Esophagus squamous epithelium (tissue), 5 donors: ENCODE measurements around the gene DRD2. TPM values are rescaled to one million over a fixed set of nuclear protein-coding genes. Genes with fewer than 3 reads are reported as not detected.

Experiments used
- DNase-seq: peaks from one replicate; lab custom pipeline; 2025; lab: John Stamatoyannopoulos, UW
- H3K27ac ChIP-seq, 4 donors: fragments of 200-600 bp; sonication (generic); one replicate each; pipeline ENCODE4 v1.5.1; 2016 to 2019; ENCODE audit warnings: mild to moderate bottlenecking in 1 of 4
- H3K27me3 ChIP-seq, 4 donors: fragments of 200-600 bp; sonication (generic); 1 replicate in 3 of 4; 2 replicates in 1 of 4; pipeline versions ENCODE4 v1.5.1 to v1.6.0; 2017 to 2021; ENCODE audit warnings: antibody characterized with exemption in 1 of 4
- H3K36me3 ChIP-seq, 3 donors: fragments of 200-600 bp; sonication (generic); one replicate each; pipeline ENCODE4 v1.5.1; 2016 to 2019
- H3K4me1 ChIP-seq, 3 donors: fragments of 200-600 bp; sonication (generic); one replicate each; pipeline ENCODE4 v1.5.1; 2017 to 2019
- H3K4me3 ChIP-seq, 4 donors: fragments of 200-600 bp; sonication (generic); 1 replicate in 3 of 4; 2 replicates in 1 of 4; pipeline ENCODE4 v1.5.1; 2016 to 2019; ENCODE audit warnings: mild to moderate bottlenecking in 2 of 4, moderate library complexity in 1 of 4
- H3K9me3 ChIP-seq, 3 donors: fragments of 200-600 bp; sonication (generic); one replicate each; pipeline ENCODE4 v1.5.1; 2016 to 2019
- CTCF ChIP-seq, 6 experiments: fragments of 450-650 bp in 4 of 6; fragments of 200-600 bp in 2 of 6; sonication (generic) in 2 of 6; IDR thresholded peaks; one replicate each; pipeline ENCODE4 v1.5.1; 2016 to 2019; ENCODE audit warnings: antibody characterized with exemption in 6 of 6, mild to moderate bottlenecking in 4 of 6, moderate library complexity in 4 of 6
- POLR2A ChIP-seq, 4 donors: fragments of 450-650 bp; IDR thresholded peaks; one replicate each; pipeline ENCODE4 v1.6.1; 2017; ENCODE audit warnings: antibody characterized with exemption in 4 of 4, mild to moderate bottlenecking in 4 of 4, moderate library complexity in 3 of 4
- WGBS, 2 donors: methylation state at CpG; one replicate each; pipeline ENCODE4 v1.1.5; 2018; 5-methylcytosine and 5-hydroxymethylcytosine counted together
- intact Hi-C: fragments of 100-400 bp; cut with DNase I; formaldehyde crosslinking; loops from one replicate; pipeline ENCODE4 v1.15.0; 2022
- total RNA-seq, 4 donors: library from RNA; depleted of rRNA; stranded (reverse); fragments of >200 nt; gene quantifications; one replicate each; pipeline ENCODE4 v1.1.0, GENCODE V29; 2016
- donor health status: DM: yes; HTN: yes; CAD: no.

DRD2 gene
- total RNA-seq, 4 donors from 2014 or later = 0.38 TPM; not detected in 3

GRCh38 chr11:113468726-113469345 is 6.4 kb downstream of the DRD2 start:
- no peak for DNase-seq
- Histone ChIP-seq H3K9me3 (no peaks in the 10 kb centered on the region), H3K4me3 (no peak overlapping the region), H3K4me1 (no peaks in the 10 kb centered on the region), H3K27ac (no peak overlapping the region), H3K27me3 (peaks cover 0 to 94% (median 0%) of the 10 kb centered on the region in 4 donors), H3K36me3 (no peaks in the 10 kb centered on the region)
- TF ChIP-seq POLR2A (IDR thresholded peaks at IDR 0.05) = no peak
- no peak for TF ChIP-seq CTCF (IDR thresholded peaks at IDR 0.05)
- 61 to 67% methylated on average over 7 to 8 of the region's 8 CpGs for WGBS, 2 donors
- intact Hi-C loops = no loop called here

- DNase-seq = no peak
- 45 to 59% methylated on average over 2 of the region's 2 CpGs for WGBS, 2 donors
- Histone ChIP-seq H3K9me3 (no peaks in the 10 kb centered on the region), H3K27me3 (peaks cover 0 to 89% (median 0%) of the 10 kb centered on the region in 4 donors), H3K4me3 (no peak overlapping the region), H3K27ac (no peak overlapping the region), H3K36me3 (no peaks in the 10 kb centered on the region), H3K4me1 (no peaks in the 10 kb centered on the region)
- intact Hi-C loops = no loop called here
- TF ChIP-seq POLR2A (IDR thresholded peaks at IDR 0.05) (no peak), CTCF (IDR thresholded peaks at IDR 0.05) (no peak)
These were observed 7.7 kb downstream of the DRD2 start for GRCh38 chr11:113467545-113467944.

- no peak for DNase-seq
- Histone ChIP-seq H3K27ac (no peak overlapping the region), H3K27me3 (peaks cover 0 to 76% (median 0%) of the 10 kb centered on the region in 4 donors), H3K36me3 (no peaks in the 10 kb centered on the region), H3K4me3 (no peak overlapping the region), H3K4me1 (no peaks in the 10 kb centered on the region), H3K9me3 (no peaks in the 10 kb centered on the region)
- no peak for TF ChIP-seq CTCF (IDR thresholded peaks at IDR 0.05)
- TF ChIP-seq POLR2A (IDR thresholded peaks at IDR 0.05) = no peak
- intact Hi-C loops = no loop called here
- 53 to 65% methylated on average over 3 of the region's 3 CpGs for WGBS, 2 donors
These were observed 9.4 kb downstream of the DRD2 start for GRCh38 chr11:113465786-113466185.

GRCh38 chr11:113464416-113464815 is 10.8 kb downstream of the DRD2 start:
- intact Hi-C loops = no loop called here
- Histone ChIP-seq H3K4me3 (no peak overlapping the region), H3K9me3 (no peaks in the 10 kb centered on the region), H3K27me3 (peaks cover 0 to 73% (median 0%) of the 10 kb centered on the region in 4 donors), H3K27ac (no peak overlapping the region), H3K36me3 (no peaks in the 10 kb centered on the region), H3K4me1 (no peaks in the 10 kb centered on the region)
- TF ChIP-seq CTCF (IDR thresholded peaks at IDR 0.05) (no peak), POLR2A (IDR thresholded peaks at IDR 0.05) (no peak)
- no peak for DNase-seq
- WGBS, 2 donors = 63 to 67% methylated on average over 2 of the region's 2 CpGs

- 86 to 87% methylated on average over 5 of the region's 5 CpGs for WGBS, 2 donors
- Histone ChIP-seq H3K27me3 (peaks cover 0 to 70% (median 0%) of the 10 kb centered on the region in 4 donors), H3K36me3 (no peaks in the 10 kb centered on the region), H3K9me3 (no peaks in the 10 kb centered on the region), H3K27ac (no peak overlapping the region), H3K4me1 (no peaks in the 10 kb centered on the region), H3K4me3 (no peak overlapping the region)
- TF ChIP-seq CTCF (IDR thresholded peaks at IDR 0.05) (no peak), POLR2A (IDR thresholded peaks at IDR 0.05) (no peak)
- intact Hi-C loops = no loop called here
- no peak for DNase-seq
These were observed 12.4 kb downstream of the DRD2 start for GRCh38 chr11:113462830-113463229.
